MV-4-11 (cell line): ENCODE results near the gene AP1AR.

Source experiments
- DNase-seq: peaks from one replicate; lab custom pipeline; 2025; lab: John Stamatoyannopoulos, UW

The AP1AR gene

GRCh38 chr4:112312610-112313239 is 81.1 kb downstream of the AP1AR start:
- DNase-seq = peak; percentile 96

- peak; percentile 59 for DNase-seq
Measured at GRCh38 chr4:112315446-112315845, 83.9 kb downstream of the AP1AR start.

- DNase-seq = peak; percentile 75
Measured at GRCh38 chr4:112316360-112316759, 84.8 kb downstream of the AP1AR start.

- peak; percentile 73 for DNase-seq
Measured at GRCh38 chr4:112318239-112319142, 86.9 kb downstream of the AP1AR start.
